ENCODE results near the gene DCLK2. TPM values are rescaled to one million over a fixed set of nuclear protein-coding genes. Genes with fewer than 3 reads are reported as not detected.
A peak's percentile ranks its signal among the peaks of the same experiment; 100 is the strongest.

Gene DCLK2
- polyA plus RNA-seq, 10 donors = 5.2 to 10.2 (median 7.6) TPM

DNA sequence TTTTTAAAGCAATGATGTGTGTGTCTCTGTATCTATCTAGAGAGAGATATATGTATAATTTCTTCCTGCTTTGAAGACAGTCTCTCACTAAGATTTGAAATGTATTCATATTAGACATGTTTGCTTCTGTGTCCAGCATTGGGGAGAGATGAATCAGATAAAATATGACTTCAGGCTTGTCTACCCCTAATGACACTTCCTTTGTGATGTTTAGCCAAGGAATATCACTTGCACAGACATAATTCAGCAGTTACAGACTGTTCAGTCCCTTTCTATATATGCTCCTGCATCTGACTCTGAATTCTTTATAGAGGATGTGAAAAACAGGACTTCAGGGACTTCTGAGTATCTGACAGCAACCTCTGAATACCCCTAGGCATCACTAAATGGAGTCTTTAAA lies 158.4 kb downstream of the DCLK2 start:
- DNase-seq = peak in 1 of 3 donors; percentile 54

DNA sequence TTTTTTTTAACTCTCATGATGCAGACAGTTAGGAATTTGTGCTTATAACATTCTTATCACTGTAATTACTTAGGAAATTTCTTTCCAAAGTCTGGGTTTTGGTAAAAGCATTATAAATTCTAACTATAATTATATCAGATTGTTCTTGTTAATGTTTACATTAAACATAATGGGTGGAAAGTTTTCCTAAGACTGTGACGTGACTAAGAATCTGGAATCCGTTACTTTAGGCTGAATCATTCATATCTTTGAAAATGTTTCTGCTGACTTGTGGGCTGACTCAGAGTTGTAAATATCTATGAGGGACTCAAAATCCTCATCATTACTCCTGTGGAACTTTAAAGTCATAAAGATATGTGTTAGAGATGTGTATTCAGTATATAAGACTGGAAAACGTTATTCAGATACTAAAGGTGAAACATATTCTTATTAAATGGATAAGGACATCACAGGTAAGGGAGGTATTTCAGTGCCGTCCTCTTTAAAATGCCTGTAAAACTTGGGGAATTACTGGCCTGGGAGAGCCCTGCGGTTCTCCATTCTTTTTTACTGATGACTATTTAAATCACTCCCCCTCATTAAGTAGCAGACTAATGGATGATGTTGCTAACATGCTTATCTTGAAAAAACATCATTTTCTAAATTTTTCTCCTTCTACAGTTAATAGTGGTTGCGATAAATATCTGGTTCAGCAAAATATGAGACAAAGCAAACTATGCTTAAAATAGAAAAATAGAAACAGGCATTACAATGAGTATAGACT lies 159.0 kb downstream of the DCLK2 start:
- peak in 1 of 3 donors; percentile 91 for DNase-seq

DNA sequence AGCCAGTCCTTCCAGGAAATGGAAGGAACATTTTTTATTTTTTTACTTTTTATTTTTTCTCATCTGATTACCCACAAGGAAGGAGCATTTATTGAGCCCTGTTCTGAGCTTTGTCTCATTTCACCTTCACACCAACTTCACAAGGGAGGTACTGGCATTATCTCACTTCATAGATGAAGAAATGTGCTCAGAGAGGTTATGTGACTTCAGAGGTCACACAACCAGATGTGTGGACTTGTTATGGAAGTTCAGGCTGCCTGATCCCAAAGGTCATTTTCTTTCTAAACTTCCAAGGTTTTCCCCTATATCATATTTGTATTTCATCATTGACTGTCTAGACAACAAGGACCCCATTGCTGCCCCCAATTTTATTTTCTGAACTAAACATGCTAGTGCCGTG lies 160.3 kb downstream of the DCLK2 start:
- no peak for DNase-seq

DNA sequence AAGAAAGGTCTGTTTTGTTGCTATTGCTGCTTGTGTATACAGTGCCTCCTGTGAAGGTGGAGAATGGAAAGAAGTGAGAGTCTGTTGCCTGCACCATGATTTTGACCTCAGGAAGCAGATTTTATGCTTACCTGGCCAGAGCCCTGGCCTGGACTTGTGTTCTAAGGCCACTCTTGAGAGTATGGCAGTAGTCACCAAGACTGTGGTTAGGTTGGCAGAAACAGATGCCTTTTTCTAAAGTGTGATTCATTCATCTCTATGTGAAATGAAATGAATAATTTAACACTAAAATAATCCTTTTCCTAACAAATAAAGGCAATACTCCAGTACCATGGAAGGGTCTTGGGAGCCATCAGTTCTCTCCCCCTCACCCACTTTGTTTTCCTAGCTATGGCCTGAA lies 161.8 kb downstream of the DCLK2 start:
- no peak for DNase-seq

DNA sequence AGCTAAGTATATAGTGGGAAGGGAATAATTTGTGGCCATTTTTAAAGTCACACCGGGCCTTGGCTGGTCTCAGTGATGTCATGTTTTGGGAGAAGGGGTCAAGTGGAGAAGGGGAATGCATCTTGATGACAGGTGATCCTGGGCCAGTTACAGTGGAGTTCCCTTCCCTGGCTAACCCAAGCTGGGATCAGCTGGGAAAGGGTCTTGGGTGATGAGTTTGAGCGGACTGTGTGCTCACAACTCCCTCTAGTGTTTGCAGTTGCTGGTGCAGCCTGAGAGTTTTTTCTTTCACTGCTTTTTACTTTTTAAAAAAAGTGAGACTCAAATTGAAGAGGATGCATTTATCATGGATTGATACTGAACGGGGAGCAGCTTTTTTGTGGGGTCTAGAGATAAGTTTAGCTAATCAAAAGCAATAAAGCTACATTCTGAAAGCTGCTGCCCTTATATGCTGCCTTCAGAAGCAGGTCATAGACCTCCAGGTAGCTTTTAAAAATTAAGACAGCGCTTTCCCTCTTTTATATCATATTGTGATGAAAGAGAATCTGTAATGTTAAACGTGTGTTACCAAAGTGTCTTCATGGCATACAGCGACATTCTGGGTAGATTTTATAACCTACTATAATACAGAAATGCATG lies 164.7 kb downstream of the DCLK2 start:
- DNase-seq = peak; percentile 30 to 57 (median 38)

DNA sequence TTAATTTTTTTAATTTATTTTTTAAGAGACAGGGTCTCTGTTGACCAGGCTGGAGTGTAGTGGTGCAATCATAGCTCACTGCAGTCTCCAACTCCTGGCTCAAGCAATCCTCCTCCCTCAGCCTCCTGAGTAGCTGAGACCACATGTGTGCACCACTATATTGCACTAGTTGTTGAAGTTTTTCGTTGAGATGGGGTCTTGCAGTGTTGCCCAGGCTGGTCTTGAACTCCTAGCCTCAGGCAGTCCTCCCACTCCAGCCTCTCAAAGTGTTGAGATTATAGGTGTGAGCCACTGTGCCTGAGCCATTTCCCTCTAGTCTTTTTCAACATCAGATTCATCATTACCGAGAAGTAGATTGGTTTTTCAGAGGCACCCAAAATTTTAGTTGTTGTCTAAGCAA lies 165.7 kb downstream of the DCLK2 start:
- DNase-seq = no peak

DNA sequence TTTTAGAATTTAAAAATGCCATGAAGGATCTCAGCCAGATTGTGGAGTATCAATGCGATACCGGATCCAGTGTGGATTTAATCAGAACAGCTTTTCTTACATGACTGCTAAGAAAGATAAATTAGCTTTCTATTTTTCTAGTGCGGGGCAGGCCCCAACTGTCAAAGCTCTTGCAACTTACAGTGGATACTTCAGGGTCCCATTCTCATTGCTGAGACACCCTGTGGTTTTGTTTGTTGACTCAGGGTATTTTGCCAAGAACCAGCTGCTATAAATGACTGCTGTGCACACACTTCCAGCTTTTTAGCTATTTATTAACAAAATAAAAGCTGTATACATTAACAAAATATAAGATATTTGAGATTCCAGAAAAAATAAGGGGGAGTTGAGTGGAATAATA lies 166.4 kb downstream of the DCLK2 start:
- peak in 1 of 3 donors; percentile 52 for DNase-seq

DNA sequence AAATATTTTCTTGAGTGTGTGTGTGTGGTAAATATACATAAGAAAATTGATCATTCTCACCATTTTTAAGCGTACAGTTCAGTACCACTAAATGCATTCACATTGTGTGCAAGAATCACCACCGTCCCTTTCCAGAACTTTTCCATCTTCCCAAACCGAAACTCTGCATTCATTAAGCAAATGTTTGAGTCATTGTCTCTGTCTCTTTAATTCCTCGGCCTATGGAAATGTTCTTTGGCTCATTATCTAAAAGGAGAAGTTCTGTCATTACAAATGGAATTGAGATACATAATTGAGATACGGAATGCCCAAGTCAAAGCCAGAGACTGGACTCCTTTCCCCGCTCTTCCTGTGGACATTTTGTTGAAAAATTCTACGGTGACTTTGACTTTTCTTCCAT lies 168.9 kb downstream of the DCLK2 start:
- no peak for DNase-seq

DNA sequence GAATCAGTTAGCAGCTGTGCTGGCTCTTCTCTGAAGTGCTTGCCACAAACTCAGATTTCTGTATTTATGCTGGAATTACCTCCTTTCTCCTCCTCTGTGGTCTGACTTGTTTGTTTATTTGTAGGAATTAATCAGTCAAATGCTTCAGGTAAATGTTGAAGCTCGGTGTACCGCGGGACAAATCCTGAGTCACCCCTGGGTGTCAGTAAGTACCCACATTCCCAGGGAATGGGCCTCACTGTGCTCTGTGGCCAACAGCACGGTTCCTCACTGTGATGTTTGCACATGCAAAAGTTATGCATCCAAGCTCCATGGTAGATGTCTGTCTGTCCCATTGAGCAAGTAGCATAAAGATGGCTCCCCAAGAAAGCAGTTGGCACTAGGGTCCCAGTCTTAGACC lies 169.9 kb downstream of the DCLK2 start:
- no peak for DNase-seq

DNA sequence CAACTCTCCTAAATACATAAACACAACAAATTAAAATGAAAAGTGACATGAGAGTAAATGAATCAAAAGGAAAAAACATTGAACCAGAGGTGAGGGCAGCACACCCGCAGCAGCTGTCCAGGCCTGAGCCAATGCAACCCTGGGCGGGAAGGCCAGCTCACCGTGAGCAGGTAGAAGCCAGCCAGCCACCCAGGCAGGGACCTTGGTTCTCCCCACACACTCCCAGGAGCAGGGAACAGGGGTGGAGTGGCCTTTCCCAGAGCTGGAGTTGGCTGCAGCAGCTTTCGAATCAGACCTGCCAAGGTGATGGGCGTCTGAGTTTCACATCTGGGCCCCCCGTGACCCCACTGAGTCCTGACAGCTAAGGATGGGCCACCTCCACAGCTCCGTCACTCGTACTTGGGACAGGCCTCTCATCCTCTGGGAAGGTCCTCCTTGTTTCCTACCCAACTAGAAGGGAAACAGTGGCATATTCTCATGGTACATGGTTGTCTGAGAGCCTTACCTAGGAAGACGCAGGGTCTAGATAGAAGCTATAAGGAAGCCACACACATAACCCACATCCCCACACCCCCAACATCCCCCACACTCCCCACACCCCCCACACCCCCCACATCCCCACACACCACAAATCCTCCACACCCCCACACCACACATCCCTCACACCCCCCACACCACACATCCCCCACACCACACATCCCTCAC lies 172.2 kb downstream of the DCLK2 start:
- DNase-seq = no peak

DNA sequence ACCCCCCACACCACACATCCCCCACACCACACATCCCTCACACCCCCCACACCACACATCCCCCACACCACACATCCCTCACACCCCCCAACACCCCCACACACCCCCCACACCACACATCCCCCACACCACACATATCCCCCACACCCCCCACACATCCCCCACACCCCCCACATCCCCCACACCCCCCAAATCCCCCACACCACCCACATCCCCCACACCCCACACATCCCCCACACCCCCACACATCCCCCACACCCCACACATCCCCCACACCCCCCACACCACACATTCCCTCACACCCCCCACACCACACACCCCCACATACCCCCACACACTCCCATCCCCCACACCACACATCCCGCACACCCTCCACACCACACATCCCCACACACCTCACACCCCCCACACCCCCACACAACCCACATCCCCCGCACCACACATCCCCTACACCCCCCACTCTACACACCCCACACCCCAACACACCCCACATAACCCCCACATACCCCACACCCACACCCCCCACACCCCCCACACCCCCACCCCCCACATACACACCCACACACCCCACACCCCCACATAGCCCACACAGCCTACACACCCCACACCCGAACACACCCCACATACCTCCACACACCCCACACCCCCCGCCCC lies 172.9 kb downstream of the DCLK2 start:
- DNase-seq = no peak

DNA sequence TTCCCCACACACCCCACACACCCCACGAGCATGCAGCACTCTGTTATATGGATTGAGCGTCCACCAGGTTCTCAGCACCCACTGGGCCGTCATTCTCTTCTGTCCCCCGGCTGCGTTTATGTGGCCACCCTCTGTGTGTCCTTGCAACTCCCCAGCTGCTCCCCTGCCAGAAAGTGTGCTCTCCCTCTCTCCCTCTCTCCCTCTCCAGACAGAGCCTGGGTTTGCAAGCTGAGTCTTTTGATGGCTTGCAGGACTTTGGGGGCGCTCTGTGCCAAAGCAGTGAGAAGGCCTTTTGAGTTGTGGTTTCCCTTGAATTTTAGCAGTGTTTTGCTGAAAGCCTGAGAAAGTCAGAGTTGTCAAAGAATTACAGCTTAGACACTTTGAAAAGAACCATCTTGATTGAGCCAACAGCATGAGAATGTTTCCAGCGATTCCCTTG lies 173.5 kb downstream of the DCLK2 start:
- DNase-seq = no peak

DNA sequence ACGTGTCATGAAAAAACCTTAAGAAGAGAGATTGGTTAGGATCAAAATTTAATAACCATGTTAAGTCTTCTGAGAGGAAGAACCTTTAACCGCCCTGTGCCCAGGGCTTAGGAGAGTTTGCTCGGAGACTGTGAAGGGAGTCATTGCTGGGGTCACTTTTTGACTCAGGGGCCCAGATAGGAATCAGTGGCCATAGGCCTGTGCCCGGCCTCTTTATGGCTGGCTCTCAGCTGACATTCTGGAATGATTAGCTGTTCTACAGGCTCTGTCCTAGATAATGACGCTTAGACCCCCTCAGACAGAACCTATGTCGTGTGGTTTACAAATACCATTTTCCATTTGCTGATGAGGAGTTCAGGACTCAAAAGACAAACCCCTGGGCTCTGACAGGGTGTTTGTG lies 174.1 kb downstream of the DCLK2 start:
- no peak for DNase-seq

DNA sequence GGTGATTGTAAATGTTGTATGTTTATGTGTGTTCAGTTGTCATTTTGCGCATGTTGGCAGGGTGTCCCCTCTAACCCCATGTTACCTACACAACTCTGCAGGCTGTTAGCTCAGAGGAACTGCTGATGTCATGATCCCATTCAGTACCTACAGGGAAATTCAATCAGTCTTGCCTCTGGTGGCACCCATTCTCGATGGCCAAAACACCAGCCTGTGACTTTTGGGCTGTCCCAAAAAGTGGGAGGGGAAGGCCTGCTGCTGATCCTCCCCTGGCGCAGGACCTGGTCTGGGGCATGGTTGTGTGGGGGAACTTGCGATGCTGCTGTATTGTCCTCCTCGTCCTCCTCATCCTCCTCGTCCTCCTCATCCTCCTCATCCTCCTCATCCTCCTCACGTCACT lies 174.5 kb downstream of the DCLK2 start:
- no peak for DNase-seq

DNA sequence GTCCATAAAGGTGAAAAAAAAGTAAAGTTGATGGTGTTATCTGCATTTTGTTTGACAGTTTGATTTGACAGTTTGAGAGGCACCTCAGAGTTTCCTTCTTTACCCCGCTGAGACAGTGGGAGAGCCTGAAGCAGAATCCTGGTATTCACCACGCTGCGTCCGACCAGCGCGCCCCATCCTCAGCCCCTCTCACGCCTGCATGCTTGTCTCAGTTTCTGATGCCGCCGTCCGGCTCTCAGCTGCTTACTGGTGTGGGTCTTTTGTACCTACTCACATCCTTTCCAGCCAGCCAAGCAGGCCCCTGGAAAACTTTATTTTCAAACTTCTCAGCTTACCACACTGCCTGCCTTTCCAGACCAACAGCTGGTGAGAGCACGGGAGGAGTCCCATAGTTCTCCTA lies 175.2 kb downstream of the DCLK2 start:
- no peak for DNase-seq

DNA sequence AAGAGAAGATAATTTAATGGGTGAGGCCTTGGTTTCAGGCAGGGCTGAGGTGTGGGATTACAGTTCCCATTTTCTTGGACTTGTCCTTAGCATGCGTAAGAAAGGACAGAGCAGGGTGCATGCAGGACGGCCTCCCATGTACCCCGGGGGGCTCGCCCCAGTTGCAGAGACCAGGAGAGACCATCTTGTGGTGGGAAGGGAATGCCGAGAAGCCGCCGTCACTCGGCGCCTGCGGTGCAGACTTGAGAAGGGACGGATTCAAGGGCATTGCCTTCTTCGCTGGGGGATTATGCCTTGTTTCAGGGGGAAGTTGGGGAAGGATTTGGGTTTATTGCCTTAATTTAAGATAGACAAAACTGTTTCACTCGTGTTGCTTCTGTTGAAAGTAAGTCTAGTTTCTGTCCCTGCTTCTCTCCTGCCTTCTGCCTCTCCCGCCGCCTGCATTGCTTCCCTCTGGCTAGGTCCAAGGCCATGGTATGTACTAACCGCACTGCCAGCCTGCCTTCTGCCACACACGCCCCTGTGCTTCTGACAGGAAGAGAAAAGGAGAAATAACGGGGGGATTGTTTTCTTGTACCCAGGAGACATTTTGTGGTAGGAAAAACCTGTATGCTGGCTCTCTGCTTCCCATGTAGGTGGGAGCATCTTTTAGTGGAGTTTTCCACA lies 175.9 kb downstream of the DCLK2 start:
- DNase-seq = no peak

DNA sequence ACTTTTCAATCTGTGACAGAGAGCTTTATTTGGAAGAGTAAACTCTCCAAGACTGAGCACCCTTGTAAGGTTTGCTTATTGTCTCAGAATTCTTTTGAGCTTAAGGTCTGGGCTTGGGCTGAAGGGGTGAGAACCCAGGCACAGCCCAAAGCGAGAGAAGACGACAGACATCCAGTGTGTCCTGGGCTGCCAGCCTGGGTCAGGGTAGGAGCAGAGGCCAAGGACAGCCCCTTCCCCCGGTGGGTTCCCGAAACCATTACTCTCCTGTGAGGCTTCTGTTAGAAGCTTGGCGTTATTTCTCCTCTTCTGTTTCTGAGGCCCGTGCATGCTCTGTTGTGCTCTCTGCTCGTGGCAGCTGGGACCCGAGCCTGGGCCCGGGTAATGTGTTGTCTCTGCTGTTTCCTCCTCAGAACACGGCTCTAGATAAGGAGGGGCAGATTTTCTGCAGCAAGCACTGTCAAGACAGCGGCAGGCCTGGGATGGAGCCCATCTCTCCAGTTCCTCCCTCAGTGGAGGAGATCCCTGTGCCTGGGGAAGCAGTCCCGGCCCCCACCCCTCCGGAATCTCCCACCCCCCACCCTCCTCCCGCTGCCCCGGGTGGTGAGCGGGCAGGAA lies 177.5 kb downstream of the DCLK2 start:
- DNase-seq = no peak

DNA sequence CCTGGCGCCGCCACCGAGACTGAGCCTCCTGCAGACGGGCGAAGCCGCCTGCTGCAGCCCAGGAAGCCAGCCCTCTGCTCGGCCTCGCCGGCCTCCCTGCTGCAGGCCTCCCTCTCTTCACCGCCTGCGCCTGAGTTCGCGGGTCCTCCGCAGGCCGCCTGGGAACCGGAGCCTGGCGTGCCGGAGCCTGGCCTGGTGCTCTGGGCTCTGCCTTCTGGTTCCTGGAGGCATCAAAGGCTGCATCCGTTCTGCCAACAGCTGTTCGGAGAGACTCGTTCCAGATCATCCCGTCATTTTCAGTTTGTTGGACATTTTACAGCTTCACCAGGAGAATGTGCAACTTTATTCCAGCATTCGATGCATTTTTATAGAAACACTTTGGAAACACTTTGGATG lies 178.0 kb downstream of the DCLK2 start:
- DNase-seq = no peak

DNA sequence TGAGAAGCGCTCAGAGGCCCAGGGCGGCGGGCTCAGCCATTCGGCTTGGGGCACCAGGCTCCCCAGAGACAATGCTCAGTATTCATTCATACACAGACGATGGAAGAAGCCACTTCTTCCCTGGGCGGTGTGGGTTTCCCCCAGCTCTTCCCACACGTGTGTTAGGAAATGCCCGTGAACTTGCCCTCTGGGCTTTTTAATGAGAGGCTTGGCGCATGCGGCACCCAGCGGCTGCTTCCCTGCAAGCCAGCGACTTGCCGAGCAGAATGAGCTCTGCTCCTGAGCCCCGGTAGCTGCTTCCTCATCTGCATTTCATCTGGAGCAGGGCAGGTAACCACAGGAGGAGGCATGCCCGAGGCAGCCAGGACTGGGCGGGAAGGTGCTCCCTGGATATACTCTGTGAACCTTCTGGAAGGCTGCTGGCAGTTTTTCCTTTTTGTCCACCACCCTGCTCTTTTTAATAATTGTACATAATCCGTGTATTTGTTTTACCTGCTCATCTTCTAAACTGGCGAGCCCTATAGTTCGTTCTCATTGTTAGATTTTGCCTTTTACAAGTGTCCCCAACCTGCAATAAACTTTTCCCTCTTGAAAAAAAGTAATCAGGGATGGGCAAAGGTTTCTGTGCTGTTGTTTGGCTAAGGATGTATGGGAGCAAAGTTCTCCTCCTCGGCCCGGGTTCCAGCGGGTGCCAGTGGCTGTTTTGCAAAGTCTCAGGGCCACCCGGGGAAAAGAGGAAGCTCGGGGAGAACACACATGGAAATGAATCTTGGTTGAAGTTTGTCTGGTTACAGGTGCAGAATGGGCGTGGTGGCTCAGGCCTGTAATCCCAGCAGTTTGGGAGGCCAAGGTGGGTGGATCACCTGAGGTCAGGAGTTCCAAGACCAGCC lies 178.8 kb downstream of the DCLK2 start:
- DNase-seq = no peak

DNA sequence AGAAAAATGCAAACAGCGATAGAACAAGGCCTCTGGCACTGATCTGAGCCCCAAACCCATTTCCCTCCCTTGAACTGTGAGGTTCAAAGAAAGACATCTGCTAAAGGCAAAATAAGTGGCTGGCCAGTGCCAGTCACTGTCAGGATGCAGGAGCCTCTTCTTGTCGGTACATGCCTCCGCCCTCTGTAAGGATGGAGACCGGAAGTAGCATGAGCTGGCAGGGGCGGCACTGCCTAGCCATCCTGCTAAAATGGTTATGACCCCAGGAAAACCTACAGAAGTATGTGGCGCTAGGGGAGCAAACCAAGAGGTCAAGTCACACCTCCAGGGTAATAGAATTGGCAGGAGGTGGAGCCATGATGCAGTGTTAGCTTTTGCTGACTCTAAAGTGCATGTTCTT lies 180.3 kb downstream of the DCLK2 start:
- no peak for DNase-seq
